IPS DF 4.7 (cell line): ENCODE data around the gene XYLT1.
"Not testable (repeated sequence)": the region's sequence is repeated elsewhere in the genome, so short reads cannot be mapped to it uniquely, and the experiment has no call there.

Experiments
- DNase-seq: peaks from one replicate; pipeline ENCODE4 v3.0.0-alpha.2; 2013; ENCODE audit warnings: low spot score; ENCODE audit errors: extremely low read depth

Gene XYLT1

GRCh38 chr16:17491140-17491662 lies 20.4 kb upstream of the XYLT1 start:
- no peak for DNase-seq

GRCh38 chr16:17488506-17488905 lies 17.7 kb upstream of the XYLT1 start:
- no peak for DNase-seq

- DNase-seq = no peak
These were observed 12.6 kb upstream of the XYLT1 start for GRCh38 chr16:17483351-17483750.

GRCh38 chr16:17482341-17482740 lies 11.6 kb upstream of the XYLT1 start:
- DNase-seq = not testable (repeated sequence)

- DNase-seq = no peak
These were observed 11.0 kb upstream of the XYLT1 start for GRCh38 chr16:17481736-17482135.

GRCh38 chr16:17477260-17477545 lies 6.4 kb upstream of the XYLT1 start:
- not testable (repeated sequence) for DNase-seq

GRCh38 chr16:17476414-17477259 lies 5.9 kb upstream of the XYLT1 start:
- peak; percentile 66 for DNase-seq

GRCh38 chr16:17475104-17475503 lies 4.3 kb upstream of the XYLT1 start:
- DNase-seq = no peak

- no peak for DNase-seq
These were observed 3.8 kb upstream of the XYLT1 start for GRCh38 chr16:17474572-17474971.

GRCh38 chr16:17474037-17474436 lies 3.3 kb upstream of the XYLT1 start:
- DNase-seq = no peak

GRCh38 chr16:17471719-17472461 lies 1.1 kb upstream of the XYLT1 start:
- DNase-seq = no peak

- DNase-seq = no peak
These were observed 415 bp downstream of the XYLT1 start for GRCh38 chr16:17470182-17470907.

- no peak for DNase-seq
These were observed 999 bp downstream of the XYLT1 start for GRCh38 chr16:17469741-17470181.

GRCh38 chr16:17469011-17469740 lies 1.6 kb downstream of the XYLT1 start:
- no peak for DNase-seq

- no peak for DNase-seq
These were observed 2.1 kb downstream of the XYLT1 start for GRCh38 chr16:17468611-17469010.

GRCh38 chr16:17467923-17468540 lies 2.7 kb downstream of the XYLT1 start:
- no peak for DNase-seq

GRCh38 chr16:17466876-17467275 lies 3.9 kb downstream of the XYLT1 start:
- DNase-seq = no peak

GRCh38 chr16:17465460-17465859 lies 5.3 kb downstream of the XYLT1 start:
- no peak for DNase-seq

GRCh38 chr16:17463335-17463734 lies 7.4 kb downstream of the XYLT1 start:
- DNase-seq = no peak

- DNase-seq = no peak
These were observed 8.6 kb downstream of the XYLT1 start for GRCh38 chr16:17461951-17462729.
